ENCODE results near the gene FHAD1.
"Not testable (repeated sequence)": the region's sequence is repeated elsewhere in the genome, so short reads cannot be mapped to it uniquely, and the experiment has no call there.

The FHAD1 gene

DNA sequence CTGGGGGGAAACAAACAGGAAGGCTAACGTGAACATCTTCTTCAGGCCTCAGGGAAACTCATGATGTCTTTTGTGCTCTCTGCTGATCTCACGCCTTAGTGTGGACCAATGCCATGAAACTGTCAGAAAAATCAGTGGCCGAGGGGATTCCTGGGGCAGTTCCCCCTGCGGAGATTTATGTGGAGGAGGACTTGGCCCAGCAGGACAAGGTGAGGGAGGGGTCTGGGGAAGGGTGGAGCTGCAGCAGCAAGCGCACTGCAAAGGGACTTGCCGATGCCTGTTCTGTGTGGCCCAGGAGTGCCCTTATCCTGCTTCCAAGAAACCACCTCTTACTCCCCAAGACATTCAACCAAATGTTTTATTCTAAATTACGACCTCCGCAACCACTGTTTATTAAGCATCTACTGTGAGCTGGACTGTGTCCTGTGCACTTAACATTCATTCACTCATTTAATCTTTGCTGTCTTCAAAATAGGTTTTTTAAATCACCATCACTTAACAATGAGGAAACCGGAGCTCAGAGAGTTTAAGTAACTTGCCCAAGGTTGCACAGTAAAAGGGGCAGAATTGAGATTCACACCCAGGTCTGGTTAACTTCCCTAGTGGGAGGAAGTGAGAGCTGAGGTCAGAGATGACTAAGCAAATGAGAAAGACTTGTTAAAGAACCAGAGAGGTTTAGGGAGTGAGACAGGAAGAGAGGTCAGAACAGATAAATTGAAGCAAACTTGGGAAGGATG lies 49.7 kb downstream of the FHAD1 start:
- Histone ChIP-seq H3K27ac (ENCODE audit: low read depth, low read length, poor library complexity, severe bottlenecking) (no peak overlapping the region), H3K27me3 (ENCODE audit: insufficient read depth, low read length) (no peaks in the 10 kb centered on the region), H3F3A (ENCODE audit: insufficient read depth, low read length) (no peaks in the 10 kb centered on the region), H3K9me3 (ENCODE audit: low read length) (no peaks in the 10 kb centered on the region), H3K9me2 (ENCODE audit: low read depth, low read length) (no peaks in the 10 kb centered on the region), H3K4me3 (ENCODE audit: low read depth, low read length, poor library complexity, severe bottlenecking) (no peak overlapping the region), H3K4me1 (ENCODE audit: insufficient read depth, low read length, severe bottlenecking) (no peaks in the 10 kb centered on the region), H3K4me2 (ENCODE audit: low read length) (no peak overlapping the region), H2AFZ (ENCODE audit: low read length) (no peak overlapping the region), H4K20me1 (ENCODE audit: insufficient read depth, low read length) (no peaks in the 10 kb centered on the region), H3K9ac (ENCODE audit: low read length) (no peak overlapping the region), H3K36me3 (ENCODE audit: insufficient read depth, low read length) (no peaks in the 10 kb centered on the region), H3K79me2 (ENCODE audit: insufficient read depth, low read length) (no peaks in the 10 kb centered on the region)
- TF ChIP-seq, protein P1, sequence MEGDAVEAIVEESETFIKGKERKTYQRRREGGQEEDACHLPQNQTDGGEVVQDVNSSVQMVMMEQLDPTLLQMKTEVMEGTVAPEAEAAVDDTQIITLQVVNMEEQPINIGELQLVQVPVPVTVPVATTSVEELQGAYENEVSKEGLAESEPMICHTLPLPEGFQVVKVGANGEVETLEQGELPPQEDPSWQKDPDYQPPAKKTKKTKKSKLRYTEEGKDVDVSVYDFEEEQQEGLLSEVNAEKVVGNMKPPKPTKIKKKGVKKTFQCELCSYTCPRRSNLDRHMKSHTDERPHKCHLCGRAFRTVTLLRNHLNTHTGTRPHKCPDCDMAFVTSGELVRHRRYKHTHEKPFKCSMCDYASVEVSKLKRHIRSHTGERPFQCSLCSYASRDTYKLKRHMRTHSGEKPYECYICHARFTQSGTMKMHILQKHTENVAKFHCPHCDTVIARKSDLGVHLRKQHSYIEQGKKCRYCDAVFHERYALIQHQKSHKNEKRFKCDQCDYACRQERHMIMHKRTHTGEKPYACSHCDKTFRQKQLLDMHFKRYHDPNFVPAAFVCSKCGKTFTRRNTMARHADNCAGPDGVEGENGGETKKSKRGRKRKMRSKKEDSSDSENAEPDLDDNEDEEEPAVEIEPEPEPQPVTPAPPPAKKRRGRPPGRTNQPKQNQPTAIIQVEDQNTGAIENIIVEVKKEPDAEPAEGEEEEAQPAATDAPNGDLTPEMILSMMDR (IDR thresholded peaks at IDR 0.05; ENCODE audit: low read length), result no peak
- no peak for TF ChIP-seq EZH2 (IDR thresholded peaks at IDR 0.05; ENCODE audit: borderline replicate concordance, low read length)

DNA sequence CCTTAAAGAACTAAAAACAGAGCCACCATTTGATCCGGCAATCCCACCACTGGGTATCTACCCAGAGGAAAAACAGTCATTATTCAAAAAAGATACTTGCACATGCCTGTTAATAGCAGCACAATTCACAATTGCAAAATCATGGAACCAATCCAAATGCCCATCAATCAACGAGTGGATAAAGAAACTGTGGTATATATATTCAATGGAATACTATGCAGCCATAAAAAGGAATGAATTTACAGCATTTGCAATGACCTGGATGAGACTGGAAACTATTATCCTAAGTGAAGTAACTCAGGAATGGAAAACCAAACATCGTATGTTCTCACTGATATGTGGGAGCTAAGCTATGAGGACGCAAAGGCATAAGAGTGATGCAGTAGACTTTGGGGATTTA lies 51.0 kb downstream of the FHAD1 start:
- not testable (repeated sequence) for H3K4me2 ChIP-seq (ENCODE audit: low read length); H3K9me2 ChIP-seq (ENCODE audit: low read depth, low read length); H3K4me1 ChIP-seq (ENCODE audit: insufficient read depth, low read length, severe bottlenecking); H3K27me3 ChIP-seq (ENCODE audit: insufficient read depth, low read length); H3K4me3 ChIP-seq (ENCODE audit: low read depth, low read length, poor library complexity, severe bottlenecking); H3K79me2 ChIP-seq (ENCODE audit: insufficient read depth, low read length); H3K9me3 ChIP-seq (ENCODE audit: low read length); H4K20me1 ChIP-seq (ENCODE audit: insufficient read depth, low read length); H2AFZ ChIP-seq (ENCODE audit: low read length); H3K9ac ChIP-seq (ENCODE audit: low read length); H3F3A ChIP-seq (ENCODE audit: insufficient read depth, low read length); H3K27ac ChIP-seq (ENCODE audit: low read depth, low read length, poor library complexity, severe bottlenecking); H3K36me3 ChIP-seq (ENCODE audit: insufficient read depth, low read length)

DNA sequence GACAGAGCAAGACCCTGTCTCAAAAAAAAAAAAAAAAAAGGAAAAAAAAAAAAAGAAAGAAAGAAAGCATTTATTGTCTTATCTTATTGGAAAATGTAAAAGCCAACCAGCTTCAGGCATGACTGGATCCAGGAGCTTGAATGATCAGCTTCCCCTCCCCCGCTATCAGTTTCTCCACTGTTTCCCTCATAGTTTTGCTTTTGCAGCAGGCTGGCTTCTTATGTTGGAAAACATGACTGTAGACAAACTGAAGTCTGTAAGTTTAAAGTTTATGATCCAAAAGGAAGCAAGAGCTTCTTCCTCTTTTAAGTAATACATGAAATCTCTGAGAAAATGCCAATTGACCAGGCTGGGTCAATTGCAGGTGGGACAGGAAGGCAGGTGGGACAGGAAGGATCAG lies 52.2 kb downstream of the FHAD1 start:
- H3F3A ChIP-seq (ENCODE audit: insufficient read depth, low read length), result no peaks in the 10 kb centered on the region
- H3K9me2 ChIP-seq (ENCODE audit: low read depth, low read length), result no peaks in the 10 kb centered on the region
- no peaks in the 10 kb centered on the region for H3K4me1 ChIP-seq (ENCODE audit: insufficient read depth, low read length, severe bottlenecking)
- no peaks in the 10 kb centered on the region for H3K27me3 ChIP-seq (ENCODE audit: insufficient read depth, low read length)
- no peak overlapping the region for H3K4me2 ChIP-seq (ENCODE audit: low read length)
- no peaks in the 10 kb centered on the region for H3K36me3 ChIP-seq (ENCODE audit: insufficient read depth, low read length)
- H3K9me3 ChIP-seq (ENCODE audit: low read length), result no peaks in the 10 kb centered on the region
- no peak for TF ChIP-seq EZH2 (IDR thresholded peaks at IDR 0.05; ENCODE audit: borderline replicate concordance, low read length)
- TF ChIP-seq, protein P1 (IDR thresholded peaks at IDR 0.05; ENCODE audit: low read length), result no peak
- H2AFZ ChIP-seq (ENCODE audit: low read length), result no peak overlapping the region
- no peaks in the 10 kb centered on the region for H4K20me1 ChIP-seq (ENCODE audit: insufficient read depth, low read length)
- H3K4me3 ChIP-seq (ENCODE audit: low read depth, low read length, poor library complexity, severe bottlenecking), result no peak overlapping the region
- H3K9ac ChIP-seq (ENCODE audit: low read length), result no peak overlapping the region
- H3K27ac ChIP-seq (ENCODE audit: low read depth, low read length, poor library complexity, severe bottlenecking), result no peak overlapping the region
- no peaks in the 10 kb centered on the region for H3K79me2 ChIP-seq (ENCODE audit: insufficient read depth, low read length)

DNA sequence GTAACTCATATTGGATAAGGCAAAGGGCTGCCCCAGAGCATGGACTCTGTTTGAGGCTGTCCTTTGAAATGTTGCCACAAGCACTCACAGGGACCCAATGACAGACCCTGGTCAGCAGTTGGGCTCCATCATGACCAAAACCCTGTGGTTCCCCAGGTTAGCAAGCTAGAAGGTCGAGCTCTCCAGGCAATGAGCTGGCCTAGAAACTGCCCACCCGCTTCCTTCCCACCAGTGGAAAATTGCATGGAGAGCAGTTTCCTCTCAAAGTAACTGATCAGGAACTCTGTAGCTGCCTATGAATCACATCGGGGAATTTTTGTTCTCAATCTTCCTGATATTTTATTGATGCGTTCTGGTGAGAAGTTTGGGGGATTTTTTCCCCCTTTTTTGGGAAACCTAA lies 52.8 kb downstream of the FHAD1 start:
- Histone ChIP-seq H3K27ac (ENCODE audit: low read depth, low read length, poor library complexity, severe bottlenecking) (no peak overlapping the region), H3K79me2 (ENCODE audit: insufficient read depth, low read length) (no peaks in the 10 kb centered on the region), H4K20me1 (ENCODE audit: insufficient read depth, low read length) (no peaks in the 10 kb centered on the region), H3K4me1 (ENCODE audit: insufficient read depth, low read length, severe bottlenecking) (no peaks in the 10 kb centered on the region), H3K9me2 (ENCODE audit: low read depth, low read length) (no peaks in the 10 kb centered on the region), H3K9me3 (ENCODE audit: low read length) (no peaks in the 10 kb centered on the region), H3K4me3 (ENCODE audit: low read depth, low read length, poor library complexity, severe bottlenecking) (no peak overlapping the region), H3K9ac (ENCODE audit: low read length) (no peak overlapping the region), H3F3A (ENCODE audit: insufficient read depth, low read length) (no peaks in the 10 kb centered on the region), H2AFZ (ENCODE audit: low read length) (no peak overlapping the region), H3K36me3 (ENCODE audit: insufficient read depth, low read length) (no peaks in the 10 kb centered on the region), H3K4me2 (ENCODE audit: low read length) (no peak overlapping the region), H3K27me3 (ENCODE audit: insufficient read depth, low read length) (no peaks in the 10 kb centered on the region)
- no peak for TF ChIP-seq EZH2 (IDR thresholded peaks at IDR 0.05; ENCODE audit: borderline replicate concordance, low read length)
- TF ChIP-seq, protein P1 (IDR thresholded peaks at IDR 0.05; ENCODE audit: low read length), result no peak

Measured in OCI-LY1 (cell line).